Adrenal gland (tissue), 5 donors: ENCODE measurements around the gene NDUFV2.
"Not testable (repeated sequence)": the region's sequence is repeated elsewhere in the genome, so short reads cannot be mapped to it uniquely, and the experiment has no call there.

Experiments used
- POLR2A ChIP-seq, 2 donors: fragments of 450-650 bp; IDR thresholded peaks; one replicate each; pipeline ENCODE4 v1.6.1; 2017; ENCODE audit warnings: antibody characterized with exemption in 2 of 2, mild to moderate bottlenecking in 2 of 2, moderate library complexity in 1 of 2
- TF ChIP-seq, protein P1 (sequence below), 6 experiments: fragments of 450-650 bp in 4 of 6; fragments of 200-600 bp in 2 of 6; sonication (generic) in 1 of 6; IDR thresholded peaks; 1 replicate in 5 of 6; 2 replicates in 1 of 6; pipeline versions ENCODE4 v1.5.1 to v1.8.0; 2016 to 2021; ENCODE audit warnings: antibody characterized with exemption in 6 of 6, mild to moderate bottlenecking in 2 of 6, moderate library complexity in 1 of 6
- donor health status: DM: no; HTN: no; CAD: no.

GRCh38 chr18:9164149-9164548, 61.6 kb downstream of the NDUFV2 start:
- TF ChIP-seq, protein P1, sequence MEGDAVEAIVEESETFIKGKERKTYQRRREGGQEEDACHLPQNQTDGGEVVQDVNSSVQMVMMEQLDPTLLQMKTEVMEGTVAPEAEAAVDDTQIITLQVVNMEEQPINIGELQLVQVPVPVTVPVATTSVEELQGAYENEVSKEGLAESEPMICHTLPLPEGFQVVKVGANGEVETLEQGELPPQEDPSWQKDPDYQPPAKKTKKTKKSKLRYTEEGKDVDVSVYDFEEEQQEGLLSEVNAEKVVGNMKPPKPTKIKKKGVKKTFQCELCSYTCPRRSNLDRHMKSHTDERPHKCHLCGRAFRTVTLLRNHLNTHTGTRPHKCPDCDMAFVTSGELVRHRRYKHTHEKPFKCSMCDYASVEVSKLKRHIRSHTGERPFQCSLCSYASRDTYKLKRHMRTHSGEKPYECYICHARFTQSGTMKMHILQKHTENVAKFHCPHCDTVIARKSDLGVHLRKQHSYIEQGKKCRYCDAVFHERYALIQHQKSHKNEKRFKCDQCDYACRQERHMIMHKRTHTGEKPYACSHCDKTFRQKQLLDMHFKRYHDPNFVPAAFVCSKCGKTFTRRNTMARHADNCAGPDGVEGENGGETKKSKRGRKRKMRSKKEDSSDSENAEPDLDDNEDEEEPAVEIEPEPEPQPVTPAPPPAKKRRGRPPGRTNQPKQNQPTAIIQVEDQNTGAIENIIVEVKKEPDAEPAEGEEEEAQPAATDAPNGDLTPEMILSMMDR (IDR thresholded peaks at IDR 0.05): not testable (repeated sequence)
- not testable (repeated sequence) for TF ChIP-seq POLR2A (IDR thresholded peaks at IDR 0.05)
